T-helper 2 cell treated with Interferon-gamma antibody and Interleukin-4, amounts not matched to agents 100 ng/mL and 5 ng/mL, for 36 hours (primary cell): ENCODE measurements around the gene C10orf90. TPM values are rescaled to one million over a fixed set of nuclear protein-coding genes. Genes with fewer than 3 reads are reported as not detected.

ENCODE experiments used
- intact Hi-C: fragments of 100-400 bp; cut with micrococcal nuclease; formaldehyde crosslinking; loops from one replicate; pipeline ENCODE4 v1.15.1; 2023
- total RNA-seq: library from RNA; stranded (reverse); gene quantifications from 2 replicates; pipeline ENCODE4 v1.2.3, GENCODE V29; 2022

The C10orf90 gene
- total RNA-seq, 1 donor from 2014 or later = not detected

DNA sequence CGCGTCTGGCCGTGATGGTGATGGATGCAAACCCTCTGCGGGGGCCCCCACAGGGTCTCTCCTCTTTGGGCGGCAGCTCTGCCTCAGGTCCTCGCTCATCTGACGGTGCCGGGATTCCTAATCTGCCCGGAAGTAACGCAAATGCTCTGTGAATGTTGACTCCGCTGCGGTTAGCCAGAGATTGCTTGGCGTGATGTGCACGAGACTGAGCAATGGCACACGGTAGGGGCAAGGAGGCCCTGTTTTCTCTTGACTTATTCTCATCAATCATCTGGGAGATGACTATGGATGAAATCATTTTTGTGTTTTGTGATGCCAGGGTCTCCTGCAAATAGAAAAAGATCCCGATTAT lies 165.8 kb downstream of the C10orf90 start:
- intact Hi-C loops = loop anchor here (2.0 to 10.0 kb wide), 2 partner anchors 522 to 640 kb away; no protein-coding TSS in a partner anchor

- intact Hi-C loops = loop anchor here (2.0 to 10.0 kb wide), 2 partner anchors 521 to 639 kb away; no protein-coding TSS in a partner anchor
Measured at GRCh38 chr10:126504063-126504760, 166.3 kb downstream of the C10orf90 start.

DNA sequence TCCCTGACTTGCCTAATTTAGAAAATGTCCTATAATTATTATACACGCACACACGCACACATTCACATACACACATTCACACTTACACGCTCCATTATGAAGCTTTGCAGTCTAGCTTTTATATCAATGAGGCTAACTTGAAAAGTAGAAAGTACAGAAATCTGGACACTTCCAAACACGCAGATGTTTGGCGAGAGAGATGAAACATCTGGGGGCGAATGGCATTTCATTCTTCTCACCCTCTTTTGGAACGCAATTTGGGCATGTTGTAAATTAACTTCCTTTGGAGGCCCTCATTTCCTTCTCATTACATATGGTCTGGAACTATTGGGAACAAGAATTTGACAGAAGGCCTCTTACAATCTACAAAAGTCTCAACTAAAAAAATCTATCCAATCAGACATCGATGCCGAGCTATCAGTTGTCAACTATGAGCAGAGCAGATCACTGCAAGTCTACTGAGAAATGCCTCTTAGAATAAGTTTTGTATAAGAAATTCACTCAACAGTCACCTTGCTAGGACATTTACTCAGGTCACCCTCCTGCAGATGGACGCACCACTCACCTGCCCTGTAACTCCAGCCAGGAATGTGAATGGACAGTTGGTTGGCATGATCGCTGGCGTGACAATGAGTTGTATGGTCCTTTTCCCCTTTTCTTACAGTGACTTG lies 167.0 kb downstream of the C10orf90 start:
- intact Hi-C loops = loop anchor here (2.0 to 10.0 kb wide), 2 partner anchors 521 to 639 kb away; no protein-coding TSS in a partner anchor

- intact Hi-C loops = loop anchor here (10.0 kb wide), 1 partner anchor 638 kb away; no protein-coding TSS in a partner anchor
Measured at GRCh38 chr10:126502441-126502840, 168.1 kb downstream of the C10orf90 start.

DNA sequence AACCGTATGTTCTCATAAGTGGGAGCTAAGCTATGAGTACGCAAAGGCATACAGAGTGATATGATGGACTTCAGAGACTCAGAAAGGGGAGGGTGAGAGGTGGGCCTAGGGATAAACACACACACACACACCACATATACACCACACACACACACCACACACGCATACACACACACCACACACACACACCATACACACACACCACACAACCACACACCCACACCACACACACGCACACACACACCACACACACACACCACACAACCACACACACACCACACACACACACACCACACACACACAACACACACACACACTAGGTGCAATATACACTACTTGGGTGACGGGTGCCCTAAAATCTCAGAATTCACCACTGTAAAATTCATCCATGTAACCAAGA lies 168.7 kb downstream of the C10orf90 start:
- intact Hi-C loops = loop anchor here (10.0 kb wide), 1 partner anchor 637 kb away; no protein-coding TSS in a partner anchor

DNA sequence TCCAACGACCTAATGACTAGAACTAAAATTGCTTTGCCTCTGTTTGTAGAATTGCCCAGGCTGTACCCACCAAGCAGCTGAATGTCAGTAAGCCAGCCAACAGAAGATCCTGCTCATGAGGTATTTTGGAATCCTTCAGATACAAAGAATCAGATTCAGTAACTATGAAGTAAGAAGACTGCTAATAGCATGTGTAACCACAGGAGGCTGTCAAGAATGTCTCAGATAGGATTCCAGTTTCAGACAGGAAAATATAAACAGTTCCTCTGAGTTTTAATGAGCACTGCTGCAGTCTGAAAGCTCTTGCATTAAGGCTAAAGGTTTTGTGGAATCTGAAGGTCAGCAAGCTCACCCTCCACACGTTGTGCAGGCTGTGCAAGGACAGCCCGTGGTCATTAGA lies 169.6 kb downstream of the C10orf90 start:
- intact Hi-C loops = loop anchor here (10.0 kb wide), 1 partner anchor 636 kb away; no protein-coding TSS in a partner anchor

- intact Hi-C loops = loop anchor here (10.0 kb wide), 1 partner anchor 635 kb away; no protein-coding TSS in a partner anchor
Measured at GRCh38 chr10:126500185-126500584, 170.3 kb downstream of the C10orf90 start.

DNA sequence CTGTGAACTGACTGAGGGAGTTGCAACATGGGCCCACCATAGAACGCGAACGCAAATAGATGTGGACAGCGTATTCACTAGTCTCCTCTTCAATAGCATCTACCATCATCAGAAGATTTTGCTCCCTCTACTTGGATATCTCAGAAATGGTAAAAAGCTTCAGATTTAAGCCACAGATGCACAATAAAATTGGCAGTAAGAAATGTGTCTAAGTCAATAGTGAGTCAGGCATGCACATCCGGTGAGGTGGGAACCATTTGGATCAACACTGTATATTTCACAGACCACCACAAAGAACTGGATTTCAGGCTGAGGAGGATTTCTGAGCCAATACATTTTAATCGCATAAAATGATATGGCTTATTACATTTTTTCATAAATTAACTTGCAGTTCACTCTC lies 170.7 kb downstream of the C10orf90 start:
- intact Hi-C loops = loop anchor here (10.0 kb wide), 1 partner anchor 635 kb away; no protein-coding TSS in a partner anchor

- intact Hi-C loops = no loop called here
Measured at GRCh38 chr10:126497672-126498071, 172.8 kb downstream of the C10orf90 start.

GRCh38 chr10:126496771-126497545 lies 173.5 kb downstream of the C10orf90 start:
- intact Hi-C loops = no loop called here

GRCh38 chr10:126491476-126491875 lies 179.0 kb downstream of the C10orf90 start:
- intact Hi-C loops = no loop called here

DNA sequence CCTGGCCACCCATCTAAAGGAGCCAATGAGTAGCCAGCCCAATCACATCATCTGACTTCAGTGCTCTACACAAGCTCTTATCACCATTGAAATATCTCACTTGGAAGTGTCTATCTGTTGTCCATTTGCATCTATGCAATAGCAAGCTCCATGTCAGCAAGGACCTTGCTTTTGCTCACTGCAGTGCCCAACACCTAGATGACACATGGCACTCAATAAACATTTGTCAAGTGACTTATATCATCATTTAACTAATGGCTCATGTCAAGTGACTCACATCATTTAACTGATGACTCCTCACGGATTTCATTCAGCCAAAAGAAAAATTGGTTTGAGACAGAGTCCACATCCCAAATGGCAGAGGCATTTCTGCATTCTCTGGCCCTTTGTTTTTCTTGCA lies 189.3 kb downstream of the C10orf90 start:
- intact Hi-C loops = no loop called here

DNA sequence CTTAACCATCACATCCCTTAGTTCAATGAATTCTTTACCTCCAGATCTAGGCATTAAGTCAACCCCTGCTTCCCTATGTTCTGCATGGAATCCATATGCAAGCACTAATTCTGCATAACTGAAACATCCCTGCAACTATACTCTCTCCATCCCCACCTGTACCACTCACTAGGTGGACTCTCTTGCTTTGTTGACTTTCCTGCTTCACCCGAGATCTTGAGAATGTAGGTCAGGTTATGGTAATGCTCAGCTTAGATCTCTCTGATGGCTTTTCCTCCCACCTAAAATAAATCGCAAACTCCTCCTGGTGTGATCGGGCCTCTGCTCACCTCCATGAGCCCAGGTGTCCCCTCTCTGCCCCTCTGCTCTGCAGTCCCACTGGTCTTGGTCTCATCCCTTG lies 189.8 kb downstream of the C10orf90 start:
- intact Hi-C loops = no loop called here

DNA sequence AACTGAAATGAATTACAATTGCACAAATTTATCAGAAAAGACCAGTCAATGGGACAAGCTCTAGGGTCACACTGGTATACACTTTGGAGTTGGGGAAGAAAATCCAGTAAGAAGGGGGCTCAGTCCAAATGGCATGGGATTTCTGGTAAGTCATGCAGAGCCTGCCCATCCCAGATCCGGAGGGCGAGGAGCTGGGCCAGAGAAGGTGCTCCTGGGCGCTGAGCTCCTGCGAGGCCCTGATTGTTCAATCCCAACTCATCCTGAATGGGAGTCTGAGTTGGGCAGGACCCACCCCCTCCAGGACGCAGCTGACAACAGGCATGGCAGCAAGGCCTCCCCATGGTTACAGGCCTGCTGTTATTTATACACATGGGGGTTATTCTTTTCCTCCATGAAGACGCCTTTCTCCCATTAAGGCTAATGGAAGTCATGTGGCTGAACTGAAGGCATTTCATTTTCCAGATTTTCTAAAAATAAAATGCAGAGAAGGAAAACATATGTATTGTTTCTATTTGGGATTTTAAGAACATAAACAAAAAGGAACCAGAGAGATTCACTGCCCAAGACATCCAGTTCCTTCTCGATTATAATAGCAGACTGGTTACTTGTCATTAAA lies 191.1 kb downstream of the C10orf90 start:
- intact Hi-C loops = no loop called here

- intact Hi-C loops = no loop called here
Measured at GRCh38 chr10:126478546-126478945, 191.9 kb downstream of the C10orf90 start.

DNA sequence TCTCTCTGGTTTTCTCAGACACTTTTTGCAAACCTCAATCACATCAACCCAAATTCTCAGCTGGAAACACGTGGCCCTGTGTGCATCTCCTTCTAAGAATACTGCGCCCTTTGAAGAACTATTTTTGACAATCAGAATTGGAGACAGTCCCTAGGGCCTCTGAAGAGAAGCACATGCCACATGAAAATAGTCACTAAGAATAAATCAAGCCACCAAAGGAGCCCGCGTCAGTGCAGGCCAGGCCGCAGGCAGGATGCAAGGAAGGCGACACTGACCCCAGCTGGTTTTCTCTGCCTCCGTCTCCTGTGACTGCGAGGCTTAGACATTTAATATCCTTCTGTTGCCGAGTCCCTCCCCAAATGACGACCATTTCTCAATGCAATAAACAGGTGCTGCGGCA lies 194.2 kb downstream of the C10orf90 start:
- intact Hi-C loops = no loop called here

DNA sequence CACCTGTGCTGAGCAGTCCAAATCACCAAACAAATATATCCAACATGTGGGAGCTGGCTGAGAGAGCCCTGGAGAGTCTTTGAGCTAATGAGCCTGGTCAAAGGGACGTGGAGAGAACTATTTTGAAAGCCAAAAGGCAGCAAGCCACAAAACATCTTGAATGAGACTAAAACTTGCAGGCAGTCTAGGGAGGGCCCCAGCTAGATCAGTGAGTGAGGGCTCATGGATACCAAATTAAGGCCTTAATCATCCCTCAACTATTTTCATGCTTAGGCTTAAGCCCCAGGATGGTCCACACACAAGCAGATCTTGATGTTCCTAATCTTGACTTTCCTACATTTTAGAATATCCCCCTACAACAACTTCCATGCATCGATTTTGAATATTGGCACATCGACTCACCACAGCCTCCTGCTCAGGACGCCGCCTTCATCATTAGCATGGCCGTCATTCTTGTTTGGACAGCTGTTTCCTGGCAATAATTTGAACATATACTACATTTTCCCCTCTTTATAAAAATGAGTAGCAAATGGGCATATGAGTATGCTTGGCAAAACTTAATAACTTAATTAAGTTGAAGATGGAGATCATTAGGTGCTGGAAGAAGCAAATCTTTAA lies 195.3 kb downstream of the C10orf90 start:
- intact Hi-C loops = no loop called here

DNA sequence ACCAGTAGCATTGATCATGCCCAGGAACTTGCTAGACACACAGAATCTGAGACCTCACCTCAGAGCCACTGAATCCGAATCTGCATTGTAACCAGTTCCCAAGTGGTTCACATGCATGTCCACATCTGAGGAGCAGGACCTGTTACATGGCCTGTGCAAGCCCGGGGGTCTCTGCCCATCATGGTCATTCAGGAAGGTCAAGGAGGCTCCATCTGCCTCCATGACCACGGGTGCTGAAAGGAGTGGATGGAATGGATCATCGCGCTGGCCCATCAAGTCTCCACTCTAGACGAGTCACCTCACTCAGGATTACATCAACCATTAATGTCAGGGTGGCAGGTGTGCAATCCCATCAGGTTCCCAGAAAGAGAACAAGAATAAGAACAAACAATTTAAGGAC lies 196.5 kb downstream of the C10orf90 start:
- intact Hi-C loops = no loop called here

DNA sequence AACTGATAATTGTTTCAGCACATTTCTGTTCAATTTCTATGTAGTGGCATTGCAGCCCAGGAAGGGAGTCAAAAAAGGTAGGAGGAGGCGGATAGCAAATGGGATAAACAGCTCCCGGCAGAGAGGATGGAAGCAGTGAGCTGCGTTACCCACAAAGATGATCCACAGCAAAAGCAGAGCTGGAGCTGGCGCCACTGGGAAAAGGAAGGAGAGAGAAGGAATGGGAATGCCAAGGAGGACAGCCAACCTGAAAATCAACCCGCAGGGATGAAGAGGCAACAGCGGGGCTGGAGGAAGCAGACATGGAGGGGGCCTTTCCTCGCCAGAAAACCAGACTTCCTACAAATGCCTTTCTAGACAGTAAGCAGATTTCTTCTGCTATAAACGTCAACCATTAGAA lies 199.5 kb downstream of the C10orf90 start:
- intact Hi-C loops = no loop called here

DNA sequence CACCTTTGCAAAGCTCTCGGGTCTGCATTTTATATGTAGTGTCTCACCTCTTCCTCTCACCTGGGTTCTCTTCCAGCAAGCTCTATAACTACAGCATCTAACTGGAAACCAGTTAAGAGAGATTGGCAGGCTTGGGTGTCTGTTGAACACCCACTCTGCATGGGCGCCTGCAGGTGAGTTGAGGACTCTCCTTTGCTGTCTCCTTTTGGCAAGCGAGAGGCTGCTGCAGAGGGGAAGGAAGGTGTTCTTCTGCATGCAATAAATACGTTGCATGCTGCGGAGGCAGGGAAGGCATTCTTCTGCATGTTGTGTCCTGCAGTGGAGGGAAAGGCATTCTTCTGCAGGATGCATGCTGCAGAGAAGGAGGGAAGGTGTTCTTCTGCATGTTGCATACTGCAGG lies 200.8 kb downstream of the C10orf90 start:
- intact Hi-C loops = no loop called here
